Stimulated activated CD4-positive, alpha-beta T cell treated with anti-CD3 and anti-CD28 coated beads, Interleukin-2, amount 100 ng/mL, for 24 hours (primary cell): Measurements from ENCODE around the gene SORBS2.
A peak's percentile ranks its signal among the peaks of the same experiment; 100 is the strongest.

Experiments used
- DNase-seq, 2 donors: peaks; one replicate each; pipeline ENCODE4 v3.0.0-alpha.2; 2020

Gene SORBS2

DNA sequence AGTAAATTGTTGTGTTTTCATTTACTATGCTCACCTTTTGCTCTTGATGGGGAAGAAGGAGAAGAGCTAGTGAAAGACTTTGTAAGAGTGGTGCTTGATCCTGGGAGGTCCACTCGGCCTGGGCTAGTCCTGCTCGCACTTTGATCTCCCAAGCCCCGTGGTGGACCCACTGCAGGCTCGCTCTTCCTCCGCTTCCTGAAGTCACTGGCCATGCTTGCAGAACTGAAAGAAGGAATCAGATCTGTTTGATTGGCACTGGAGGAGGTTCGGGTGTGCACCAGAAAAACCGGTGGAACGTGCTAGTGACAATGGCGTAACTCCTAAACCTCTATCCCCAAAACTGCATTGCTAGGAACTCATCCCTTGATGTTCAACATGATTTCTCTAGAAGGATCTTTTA, 185.2 kb downstream of the SORBS2 start:
- DNase-seq, result no peak

DNA sequence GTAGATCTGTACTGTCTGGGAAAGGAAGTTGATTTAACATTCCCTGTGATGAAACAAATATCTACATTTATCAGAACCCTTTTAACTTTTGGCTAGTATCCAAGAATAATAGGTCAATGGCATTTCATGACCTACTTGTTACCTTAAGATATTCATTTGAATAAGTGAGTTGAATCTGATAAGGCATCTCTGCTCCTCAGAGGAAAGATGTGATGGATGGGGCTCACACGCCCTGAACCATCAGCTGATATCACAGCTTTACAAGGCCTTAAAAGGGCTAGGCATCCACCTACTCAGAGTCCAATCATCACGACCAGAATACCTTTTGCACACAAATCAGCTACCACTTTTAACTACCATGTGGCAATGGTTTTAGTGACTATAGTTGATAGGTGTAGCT, 186.5 kb downstream of the SORBS2 start:
- no peak for DNase-seq

DNA sequence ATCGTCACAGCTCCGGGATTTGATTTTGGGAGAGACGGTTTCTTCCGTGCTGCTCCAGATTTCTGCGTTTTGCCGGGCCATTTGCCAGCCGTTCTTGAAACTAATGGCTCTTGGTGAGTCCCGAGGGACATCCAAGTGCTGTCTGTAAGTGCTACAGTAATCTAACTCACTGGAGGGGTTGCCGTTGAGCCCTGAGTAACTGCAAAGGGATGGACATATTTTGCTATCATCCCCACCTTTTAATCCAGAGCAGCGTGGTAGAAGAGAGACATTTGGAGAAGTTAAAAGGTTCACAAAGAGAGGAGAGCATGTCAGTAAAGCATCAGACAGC, 187.8 kb downstream of the SORBS2 start:
- no peak for DNase-seq

DNA sequence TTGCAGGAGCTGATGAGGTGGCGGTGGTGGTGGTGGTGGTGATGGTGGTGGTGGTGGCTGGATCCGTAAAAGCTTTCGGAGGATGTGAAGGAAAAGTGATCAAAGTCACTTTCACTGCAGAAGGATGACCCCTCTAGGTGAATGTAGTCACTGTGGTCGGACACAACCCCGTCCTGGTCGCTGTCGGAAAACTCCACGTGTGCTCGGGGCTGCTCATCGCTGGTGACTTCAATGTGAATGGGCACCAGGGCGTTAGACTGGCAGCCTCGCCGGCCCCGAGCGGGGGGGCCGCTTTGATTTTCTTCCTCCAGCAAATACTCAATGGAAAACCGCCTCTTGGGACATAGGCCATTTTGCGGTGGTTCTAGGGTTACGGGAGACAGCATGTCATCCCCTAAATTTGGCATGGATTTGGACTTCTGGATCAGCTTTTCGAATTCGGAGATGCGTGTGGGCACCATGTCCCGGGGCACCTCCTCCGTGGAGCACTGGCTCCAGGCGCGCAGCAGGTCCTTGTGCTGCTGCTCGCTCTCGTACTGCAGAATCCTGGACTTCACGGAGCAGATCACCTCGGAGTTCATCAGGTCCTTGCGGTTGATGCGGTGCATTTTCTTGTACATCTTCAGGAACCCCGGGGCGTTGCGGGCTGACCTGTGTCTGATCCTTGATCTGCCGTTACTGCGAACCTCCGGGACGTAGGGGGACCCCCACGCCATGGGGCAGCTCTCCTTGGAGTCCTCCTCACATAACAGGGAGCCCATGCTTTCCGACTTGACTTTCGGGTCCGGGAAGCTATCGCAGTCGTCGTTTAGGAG, 188.3 kb downstream of the SORBS2 start:
- no peak for DNase-seq

DNA sequence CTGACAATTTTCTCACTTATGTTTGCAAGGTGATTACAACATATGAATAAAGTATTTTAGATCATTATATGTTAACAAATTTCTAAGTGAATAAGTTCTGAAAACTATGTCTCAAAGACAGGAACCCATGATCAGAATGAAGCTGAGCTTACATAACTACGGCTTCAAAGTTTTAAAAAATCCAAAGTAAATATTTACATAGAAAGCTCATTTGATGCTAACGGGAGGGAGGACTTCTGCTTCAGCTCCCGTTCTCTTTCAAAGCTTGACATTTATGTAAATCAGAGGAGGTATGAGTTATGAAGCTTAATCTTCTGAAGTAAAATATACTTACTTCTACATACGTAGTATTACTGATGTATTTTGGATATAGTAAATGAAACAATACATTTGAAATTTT, 203.8 kb downstream of the SORBS2 start:
- no peak for DNase-seq

DNA sequence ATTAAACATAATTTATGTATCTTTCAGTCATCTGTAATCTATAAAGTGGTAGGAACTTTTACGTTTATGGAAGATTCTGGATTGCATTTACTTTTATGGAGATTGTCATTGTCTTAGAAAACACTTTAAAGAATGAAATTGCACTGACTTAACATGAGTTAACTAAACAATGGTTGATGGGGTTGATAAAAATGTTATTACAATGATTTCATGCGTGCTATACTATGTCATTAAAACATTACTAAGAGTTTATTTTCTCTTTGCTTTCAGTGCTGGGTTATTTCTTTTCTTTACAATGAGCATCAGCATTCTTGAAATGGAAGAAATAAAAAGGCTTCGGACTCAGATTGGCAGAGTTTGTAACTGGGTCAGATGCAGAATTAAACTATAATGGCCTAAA, 209.6 kb downstream of the SORBS2 start:
- no peak for DNase-seq

DNA sequence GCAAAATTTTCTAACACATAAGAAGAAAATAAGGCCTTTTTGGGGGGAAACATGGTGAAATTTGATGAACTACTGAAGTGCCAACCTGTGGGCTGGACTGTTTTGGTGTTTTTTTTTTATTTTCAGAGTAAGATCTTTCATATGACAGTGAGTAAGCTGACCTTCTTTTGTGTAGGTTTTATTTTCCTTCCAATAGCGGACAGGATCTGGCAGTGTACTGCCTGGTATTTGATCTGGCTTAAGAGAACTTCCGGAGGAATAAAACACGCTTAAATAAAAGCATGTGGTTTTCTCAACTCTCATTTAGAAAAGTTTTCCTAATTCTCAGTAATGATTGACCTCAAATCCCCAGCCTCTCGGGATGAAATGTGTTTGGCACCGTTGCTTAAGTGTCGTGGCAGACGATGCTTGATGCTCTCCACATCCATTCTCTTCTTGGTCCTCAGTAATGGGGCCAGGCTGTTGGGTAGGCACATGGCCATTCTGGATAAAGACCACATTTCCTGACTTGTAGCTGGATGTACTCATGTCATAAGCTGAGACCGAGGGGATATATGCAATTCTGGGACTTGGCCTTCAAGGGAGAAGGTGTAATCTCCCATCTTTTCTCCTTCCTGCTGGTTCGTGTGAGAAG, 211.1 kb downstream of the SORBS2 start:
- no peak for DNase-seq

DNA sequence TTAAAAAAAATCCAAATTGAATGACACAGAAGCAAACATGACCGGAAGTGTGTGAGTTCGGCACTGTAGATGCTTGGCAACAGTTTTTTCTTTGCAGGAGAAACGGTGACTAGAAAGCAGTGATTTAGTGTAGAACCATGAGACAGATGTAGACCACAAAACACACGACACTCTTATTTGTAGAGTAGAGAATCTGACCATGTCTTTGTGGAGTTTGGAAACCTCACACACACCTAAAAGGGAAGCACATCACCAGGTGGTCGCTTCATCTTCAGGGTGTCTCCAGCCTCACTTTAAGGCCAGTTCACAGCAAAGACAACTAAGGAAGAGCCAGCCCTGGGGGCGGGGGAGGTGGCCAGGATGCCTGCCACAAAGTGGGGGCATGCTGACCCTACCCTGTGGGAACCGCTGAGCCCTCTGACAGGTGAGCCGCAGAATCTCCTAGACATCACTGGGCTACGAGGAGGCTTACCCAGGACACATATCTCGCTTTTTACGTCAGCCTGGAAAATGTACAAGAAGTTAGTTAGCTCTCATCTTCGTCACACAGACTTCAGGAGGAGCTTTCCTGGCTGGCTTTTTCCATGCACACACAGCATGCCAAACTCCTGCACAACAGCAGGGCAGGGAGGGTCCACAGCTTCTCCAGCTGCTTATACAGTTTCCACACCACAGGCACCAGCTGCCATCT, 212.3 kb downstream of the SORBS2 start:
- DNase-seq, result no peak

DNA sequence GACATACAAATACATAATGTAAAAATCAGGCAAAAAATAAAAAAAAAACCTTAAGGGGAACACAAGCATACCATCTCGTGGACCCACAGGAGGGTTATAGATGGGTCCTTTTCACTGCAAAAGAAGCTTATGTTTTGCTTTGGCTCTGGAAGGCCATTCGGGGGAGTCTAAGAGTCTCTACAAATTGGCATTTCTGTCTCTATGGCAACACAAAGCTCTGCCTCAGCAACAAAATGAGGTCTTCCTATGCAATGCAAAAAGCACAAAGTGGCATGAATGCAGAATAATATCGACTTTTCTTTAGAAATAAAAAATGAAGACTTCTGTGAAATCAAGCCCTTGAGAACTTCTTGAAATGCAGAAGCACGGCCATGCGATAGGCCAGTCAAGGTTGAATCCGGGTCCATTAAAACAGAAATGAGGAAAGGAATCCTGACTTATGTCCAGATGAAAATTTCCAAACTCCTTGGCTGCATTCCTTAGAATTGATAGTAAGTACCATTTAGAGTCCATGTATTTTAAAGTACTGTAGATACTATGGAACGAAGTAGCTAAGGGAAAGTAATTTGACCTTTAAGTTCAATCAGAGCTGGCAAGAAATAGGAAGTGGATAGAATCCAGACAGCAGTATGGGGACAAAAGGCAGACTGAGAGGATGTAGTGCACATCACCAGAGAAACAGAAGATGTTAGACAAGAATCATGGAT, 213.0 kb downstream of the SORBS2 start:
- DNase-seq, result no peak

DNA sequence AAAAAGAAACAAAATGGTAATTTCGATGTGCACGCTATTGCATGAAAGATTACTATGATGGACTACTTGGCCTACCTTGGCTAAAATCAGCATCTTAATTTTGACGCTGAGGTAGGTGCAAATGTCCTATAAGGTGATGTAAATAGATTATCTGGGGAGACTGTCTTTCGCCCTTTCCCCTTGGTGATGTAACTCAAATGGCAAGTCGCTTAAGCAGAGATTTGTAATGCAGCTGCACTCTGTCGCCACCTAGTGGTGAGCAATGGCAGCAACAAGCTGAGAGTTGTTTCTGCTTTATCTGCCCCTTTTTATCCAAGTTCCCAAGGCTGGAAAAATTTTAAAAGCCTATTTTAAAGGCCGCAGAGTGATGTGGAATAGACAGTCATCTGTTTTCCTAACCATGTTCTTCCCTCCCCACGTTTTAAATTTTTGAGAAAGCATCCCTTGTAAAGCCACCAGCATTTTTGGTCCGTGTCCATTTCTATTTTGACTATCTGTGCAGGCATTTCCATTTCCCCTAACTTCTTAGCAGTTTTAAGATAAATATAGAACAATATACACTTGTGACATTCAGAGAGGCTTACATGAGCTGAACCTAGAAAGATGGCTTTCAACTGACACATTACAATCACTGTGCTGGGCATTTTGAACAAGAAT, 214.3 kb downstream of the SORBS2 start:
- peak; percentile 72 to 75 for DNase-seq

DNA sequence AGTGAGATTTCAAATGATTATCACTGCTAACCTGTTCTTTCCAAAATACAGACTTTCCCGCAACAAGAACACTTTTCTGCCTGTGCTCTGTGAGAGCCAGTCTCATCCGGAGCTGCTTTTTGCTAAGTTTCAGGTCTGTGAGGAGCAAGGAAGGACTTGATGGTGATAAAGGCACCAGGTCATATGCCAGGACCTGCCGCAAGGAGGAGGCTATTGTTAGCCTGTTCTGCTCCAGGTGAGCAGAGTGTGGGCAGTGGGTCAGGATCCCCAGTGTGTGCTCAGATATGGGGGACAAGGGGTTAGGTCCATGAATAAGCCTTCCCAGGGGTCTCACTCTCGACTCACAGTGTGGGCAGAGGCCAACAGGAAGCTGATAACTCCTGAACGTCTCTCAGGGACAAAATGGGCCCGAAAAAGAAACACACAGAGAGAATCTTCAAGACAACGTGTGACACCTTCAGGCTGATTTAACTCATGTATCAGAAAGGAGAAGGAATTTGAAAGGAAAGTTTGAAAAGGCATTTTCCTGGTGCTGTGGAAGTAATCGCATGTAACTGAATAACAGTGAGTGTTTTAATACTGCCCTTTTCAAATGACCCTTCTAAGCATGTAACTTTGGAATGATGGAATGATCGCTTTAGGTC, 219.0 kb downstream of the SORBS2 start:
- DNase-seq, result no peak

DNA sequence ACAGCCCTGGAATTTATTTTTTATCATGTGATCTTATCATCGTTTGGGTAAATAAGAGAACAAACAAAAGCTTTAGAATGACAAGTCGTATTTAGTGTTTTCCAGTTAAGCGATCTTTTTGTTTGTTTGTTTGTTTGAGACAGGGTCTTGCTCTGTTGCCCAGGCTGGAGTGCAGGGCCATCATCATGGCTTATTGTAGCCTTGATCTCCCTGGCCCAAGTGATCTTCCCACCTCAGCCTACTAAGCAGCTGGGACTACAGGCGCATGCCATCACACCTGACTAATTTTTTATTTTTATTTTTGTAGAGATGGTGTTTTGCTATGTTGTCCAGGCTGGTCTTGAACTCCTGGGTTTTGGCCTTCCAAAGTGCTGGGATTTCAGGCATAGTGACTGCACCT, 219.6 kb downstream of the SORBS2 start:
- DNase-seq, result no peak

DNA sequence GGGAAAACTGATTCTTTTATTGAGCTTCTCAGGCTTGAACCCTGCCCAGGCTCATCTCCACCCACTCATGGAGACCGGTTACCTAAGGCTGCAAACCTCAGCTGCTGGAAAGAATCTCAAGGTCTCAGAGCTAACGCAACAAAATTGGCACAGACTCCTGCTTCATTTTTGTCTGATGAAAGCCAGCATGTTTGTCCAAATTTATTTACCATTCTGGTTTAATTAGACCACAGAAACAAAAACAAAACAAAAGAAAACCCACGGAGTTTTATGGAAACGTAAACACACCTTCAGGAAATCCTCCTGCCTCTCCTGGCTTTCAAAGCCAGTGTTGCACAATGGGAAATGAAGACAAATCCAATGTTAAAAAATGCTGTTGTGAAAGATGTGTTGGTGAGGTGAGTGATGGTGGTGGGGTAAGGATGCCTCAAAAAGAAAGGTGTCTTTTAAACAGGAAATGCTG, 220.3 kb downstream of the SORBS2 start:
- no peak for DNase-seq

DNA sequence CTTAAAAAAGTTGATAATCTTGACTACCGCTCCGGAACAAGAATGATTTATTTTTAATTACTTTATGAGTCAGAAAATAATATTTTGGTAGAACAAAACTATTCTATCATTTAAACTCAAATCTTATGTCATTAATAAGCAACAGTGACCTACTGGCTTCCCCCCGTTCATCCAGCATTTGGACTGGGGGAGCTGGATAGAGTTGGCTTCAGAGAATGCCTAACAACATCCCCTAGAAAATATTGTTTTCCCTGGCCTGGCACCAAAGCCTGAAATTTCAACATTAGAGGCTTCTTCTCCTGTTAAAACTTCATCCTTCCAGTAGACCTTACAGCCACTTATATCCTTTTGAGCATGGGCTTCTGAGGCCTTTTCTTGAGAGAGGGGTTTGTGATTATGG, 221.0 kb downstream of the SORBS2 start:
- no peak for DNase-seq

DNA sequence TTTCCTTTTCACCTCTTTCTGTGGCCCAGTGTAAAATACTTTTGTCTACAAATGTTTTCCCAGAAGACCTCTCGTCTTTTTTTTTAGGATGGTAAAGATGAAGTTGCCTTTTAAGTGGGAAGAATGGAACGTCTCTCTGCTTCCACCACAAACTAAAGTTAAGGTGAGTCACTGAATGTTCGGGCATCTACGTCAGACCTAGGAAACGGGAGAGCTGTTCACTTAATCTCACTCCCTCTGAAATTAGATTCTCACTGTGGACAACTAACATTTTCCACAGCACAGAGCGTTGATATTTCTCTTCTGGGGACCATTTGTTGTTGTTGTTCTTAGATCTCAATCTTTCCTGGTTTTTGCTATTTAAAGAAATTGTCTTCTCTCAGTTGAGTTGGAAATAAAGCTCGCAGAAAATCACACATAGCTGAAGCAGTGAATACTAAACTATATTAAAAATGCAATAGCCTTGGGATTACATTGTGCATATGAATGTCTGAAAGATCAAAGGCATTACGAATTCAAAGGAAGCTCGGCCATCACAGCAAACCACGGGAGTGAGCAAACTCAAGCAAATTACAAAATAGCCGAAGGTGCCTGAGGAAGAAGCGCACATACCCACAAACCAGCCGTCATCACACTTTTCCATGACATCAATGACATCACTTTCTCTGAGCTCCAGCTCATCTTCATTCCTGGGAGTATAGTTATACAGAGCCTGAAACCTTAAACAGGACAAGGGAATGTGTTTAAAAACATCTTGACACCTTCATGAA, 222.7 kb downstream of the SORBS2 start:
- no peak for DNase-seq

DNA sequence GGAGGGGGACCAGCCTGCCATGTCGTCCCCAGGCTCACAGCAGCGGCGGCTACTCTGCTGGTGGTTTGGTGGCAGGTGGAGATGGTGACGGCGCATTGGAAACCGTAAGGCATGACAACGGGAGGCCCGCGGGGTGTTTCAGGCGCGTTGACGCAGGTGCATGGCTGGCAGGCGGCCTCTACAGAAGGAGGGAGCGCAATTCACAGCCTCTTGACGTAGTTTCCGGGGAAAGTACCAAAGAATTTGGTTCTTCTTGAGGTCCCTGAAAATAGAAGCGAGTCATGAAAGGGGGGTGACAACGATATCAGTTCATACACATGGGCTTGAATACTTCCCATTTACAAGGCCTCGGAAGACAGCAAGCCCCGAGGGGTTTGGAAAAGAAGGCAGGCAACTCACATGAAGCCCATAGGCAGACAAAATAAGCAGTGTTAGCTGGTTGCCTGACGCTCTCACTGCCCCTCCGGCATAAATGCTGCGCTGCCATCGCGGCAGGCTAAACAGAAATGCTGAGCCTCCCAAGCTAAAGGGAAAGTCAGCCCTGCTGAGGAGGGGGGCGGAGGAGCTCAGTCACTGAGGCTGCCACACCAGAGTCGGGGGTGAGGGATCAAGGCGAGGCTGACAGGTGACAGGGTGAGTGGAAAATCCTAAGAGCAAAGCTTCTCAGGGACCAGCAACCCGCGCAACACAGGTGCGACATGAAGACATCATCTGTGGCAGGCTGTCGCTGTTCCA, 224.4 kb downstream of the SORBS2 start:
- peak; percentile 67 to 78 for DNase-seq

DNA sequence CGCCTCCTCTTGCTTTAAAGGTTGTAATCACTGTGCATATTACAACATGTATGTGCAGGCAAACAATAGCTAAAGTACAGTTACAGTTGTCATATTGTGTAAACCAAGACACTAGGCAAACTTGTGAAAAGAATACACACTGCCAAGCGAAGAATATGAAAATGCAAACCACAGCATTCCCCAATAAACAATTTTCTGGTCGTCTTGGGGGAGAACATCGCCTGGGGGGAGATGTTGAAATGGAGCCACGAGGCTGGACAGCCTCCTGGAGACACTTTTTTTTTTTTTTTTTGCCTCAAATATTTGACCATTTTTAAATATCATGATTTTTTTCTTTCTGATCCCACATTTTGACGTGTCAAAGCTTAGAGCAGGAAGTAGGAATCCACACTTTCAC, 225.0 kb downstream of the SORBS2 start:
- no peak for DNase-seq

DNA sequence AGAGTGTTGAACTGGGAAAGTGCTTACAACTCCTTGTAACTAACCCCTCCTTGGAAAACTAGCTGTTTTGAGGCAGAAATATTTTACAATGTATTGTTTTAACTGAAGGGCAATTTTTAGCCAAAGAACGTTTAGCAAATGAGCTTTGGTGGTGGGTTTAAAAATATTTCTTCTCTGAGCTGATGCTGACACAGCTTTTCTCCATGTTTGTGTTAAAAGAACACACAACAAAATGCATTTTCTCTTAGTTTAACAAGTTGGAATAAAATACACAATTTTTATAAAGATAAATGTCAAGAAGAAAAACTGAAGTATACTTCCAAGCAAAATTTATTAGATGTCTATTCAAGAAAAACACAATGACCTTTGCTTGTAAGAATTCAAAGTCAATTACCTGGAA, 226.8 kb downstream of the SORBS2 start:
- DNase-seq, result no peak

DNA sequence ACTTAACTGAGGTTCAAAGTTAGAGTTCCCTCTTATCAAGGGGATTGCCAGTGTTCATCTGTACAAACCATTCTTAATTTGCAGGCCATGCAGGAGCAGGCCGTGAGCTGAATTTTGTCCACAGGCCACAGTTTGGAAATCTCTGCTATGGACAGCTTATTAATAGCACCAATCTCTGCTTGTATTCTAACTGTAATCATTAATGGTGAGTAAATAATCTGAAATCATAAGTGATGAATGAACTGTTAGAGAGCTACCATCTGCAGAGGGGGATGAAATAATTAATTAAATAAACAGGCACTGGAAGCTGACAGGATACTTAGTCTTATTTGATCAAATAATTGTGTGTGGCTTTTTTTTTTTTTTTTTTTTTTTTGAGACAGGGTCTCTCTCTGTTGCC, 228.2 kb downstream of the SORBS2 start:
- DNase-seq, result no peak

DNA sequence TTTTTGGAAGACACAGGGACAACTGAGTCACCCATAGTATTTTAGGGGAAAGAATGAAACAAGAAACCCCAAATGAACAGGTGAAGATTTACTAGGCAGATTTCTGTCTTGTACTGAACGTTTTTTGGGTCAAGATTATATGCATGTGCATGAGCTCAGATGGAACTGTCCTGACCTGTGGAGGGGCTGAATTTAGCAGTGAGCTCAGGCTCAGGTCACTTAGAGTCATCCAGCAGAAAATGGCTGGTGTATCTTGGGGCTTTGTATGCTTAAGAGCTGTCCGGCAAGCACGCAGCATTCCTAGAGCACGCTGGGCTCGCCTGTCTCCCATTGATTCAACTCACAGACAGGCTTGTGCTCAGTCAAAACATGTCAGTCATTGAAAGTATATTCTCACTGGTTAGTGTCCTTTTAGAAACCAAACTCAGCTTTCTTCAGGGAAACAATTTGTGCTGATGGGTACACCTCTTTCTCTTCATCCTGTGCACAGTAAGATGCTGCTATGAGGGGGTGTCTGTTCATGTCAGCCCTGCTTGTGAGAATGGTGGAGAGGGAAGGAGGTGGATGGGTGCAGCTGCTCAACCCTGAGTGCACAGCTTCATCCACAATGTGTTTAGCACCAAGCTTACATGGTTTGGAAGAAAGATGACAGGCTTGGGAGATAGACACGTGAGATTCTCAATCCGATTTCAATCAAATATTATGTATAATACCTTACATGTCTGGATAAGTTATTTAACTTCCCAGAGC, 229.2 kb downstream of the SORBS2 start:
- no peak for DNase-seq
